HG03439 (cell line): Measurements from ENCODE around the gene RNF224.

Experiments
- ATAC-seq: cut with Tn5 transposase; IDR thresholded peaks from one replicate; pipeline ENCODE4 v1.9.1; 2021; ENCODE audit warnings: mild to moderate bottlenecking, moderate library complexity; ENCODE audit not compliant: unreplicated experiment

Gene RNF224

GRCh38 chr9:137225699-137226331, 1.5 kb upstream of the RNF224 start:
- ATAC-seq: no peak

- no peak for ATAC-seq
Observed at GRCh38 chr9:137226338-137227053, 806 bp upstream of the RNF224 start.

- no peak for ATAC-seq
Observed at GRCh38 chr9:137227853-137228505, 677 bp downstream of the RNF224 start.

- ATAC-seq: no peak
Observed at GRCh38 chr9:137228506-137228967, 1.2 kb downstream of the RNF224 start.

- ATAC-seq: no peak
Observed at GRCh38 chr9:137228968-137229896, 1.9 kb downstream of the RNF224 start.

- ATAC-seq: no peak
Observed at GRCh38 chr9:137229903-137230704, 2.8 kb downstream of the RNF224 start.

GRCh38 chr9:137230705-137231371, 3.5 kb downstream of the RNF224 start, which contains the start of gene SLC34A3:
SLC34A3 (plus strand) TSS chr9:137230901; CDS start chr9:137231703, 802 bp downstream.
- ATAC-seq: no peak

GRCh38 chr9:137231372-137232039, 4.2 kb downstream of the RNF224 start:
- ATAC-seq: no peak

- no peak for ATAC-seq
Observed at GRCh38 chr9:137232101-137232500, 4.8 kb downstream of the RNF224 start.

GRCh38 chr9:137232510-137232909, 5.2 kb downstream of the RNF224 start:
- ATAC-seq: no peak

GRCh38 chr9:137233143-137233980, 6.1 kb downstream of the RNF224 start:
- ATAC-seq: no peak

GRCh38 chr9:137234055-137234697, 6.9 kb downstream of the RNF224 start:
- ATAC-seq: no peak

GRCh38 chr9:137234758-137235423, 7.6 kb downstream of the RNF224 start:
- no peak for ATAC-seq

GRCh38 chr9:137235424-137236237, 8.3 kb downstream of the RNF224 start:
- ATAC-seq: no peak

GRCh38 chr9:137236238-137236935, 9.1 kb downstream of the RNF224 start:
- ATAC-seq: no peak
